ENCODE data around the gene SLC41A3.

SLC41A3 gene

GRCh38 chr3:126064627-126065258 lies 19.2 kb downstream of the SLC41A3 start:
- in situ Hi-C loops (cut with MboI; ENCODE audit: low sequenced_read_pairs, unreplicated experiment) = no loop called here
- TF ChIP-seq, protein P1, sequence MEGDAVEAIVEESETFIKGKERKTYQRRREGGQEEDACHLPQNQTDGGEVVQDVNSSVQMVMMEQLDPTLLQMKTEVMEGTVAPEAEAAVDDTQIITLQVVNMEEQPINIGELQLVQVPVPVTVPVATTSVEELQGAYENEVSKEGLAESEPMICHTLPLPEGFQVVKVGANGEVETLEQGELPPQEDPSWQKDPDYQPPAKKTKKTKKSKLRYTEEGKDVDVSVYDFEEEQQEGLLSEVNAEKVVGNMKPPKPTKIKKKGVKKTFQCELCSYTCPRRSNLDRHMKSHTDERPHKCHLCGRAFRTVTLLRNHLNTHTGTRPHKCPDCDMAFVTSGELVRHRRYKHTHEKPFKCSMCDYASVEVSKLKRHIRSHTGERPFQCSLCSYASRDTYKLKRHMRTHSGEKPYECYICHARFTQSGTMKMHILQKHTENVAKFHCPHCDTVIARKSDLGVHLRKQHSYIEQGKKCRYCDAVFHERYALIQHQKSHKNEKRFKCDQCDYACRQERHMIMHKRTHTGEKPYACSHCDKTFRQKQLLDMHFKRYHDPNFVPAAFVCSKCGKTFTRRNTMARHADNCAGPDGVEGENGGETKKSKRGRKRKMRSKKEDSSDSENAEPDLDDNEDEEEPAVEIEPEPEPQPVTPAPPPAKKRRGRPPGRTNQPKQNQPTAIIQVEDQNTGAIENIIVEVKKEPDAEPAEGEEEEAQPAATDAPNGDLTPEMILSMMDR (IDR thresholded peaks at IDR 0.05; ENCODE audit: borderline replicate concordance, control extremely low read depth, extremely low read depth, insufficient read depth, missing control alignments) = no peak
- DNase-seq (ENCODE audit: low spot score) = no peak

- TF ChIP-seq, protein P1 (IDR thresholded peaks at IDR 0.05; ENCODE audit: borderline replicate concordance, control extremely low read depth, extremely low read depth, insufficient read depth, missing control alignments) = no peak
- DNase-seq (ENCODE audit: low spot score) = no peak
- in situ Hi-C loops (cut with MboI; ENCODE audit: low sequenced_read_pairs, unreplicated experiment) = no loop called here
Measured at GRCh38 chr3:126063358-126063965, 20.5 kb downstream of the SLC41A3 start.

DNA sequence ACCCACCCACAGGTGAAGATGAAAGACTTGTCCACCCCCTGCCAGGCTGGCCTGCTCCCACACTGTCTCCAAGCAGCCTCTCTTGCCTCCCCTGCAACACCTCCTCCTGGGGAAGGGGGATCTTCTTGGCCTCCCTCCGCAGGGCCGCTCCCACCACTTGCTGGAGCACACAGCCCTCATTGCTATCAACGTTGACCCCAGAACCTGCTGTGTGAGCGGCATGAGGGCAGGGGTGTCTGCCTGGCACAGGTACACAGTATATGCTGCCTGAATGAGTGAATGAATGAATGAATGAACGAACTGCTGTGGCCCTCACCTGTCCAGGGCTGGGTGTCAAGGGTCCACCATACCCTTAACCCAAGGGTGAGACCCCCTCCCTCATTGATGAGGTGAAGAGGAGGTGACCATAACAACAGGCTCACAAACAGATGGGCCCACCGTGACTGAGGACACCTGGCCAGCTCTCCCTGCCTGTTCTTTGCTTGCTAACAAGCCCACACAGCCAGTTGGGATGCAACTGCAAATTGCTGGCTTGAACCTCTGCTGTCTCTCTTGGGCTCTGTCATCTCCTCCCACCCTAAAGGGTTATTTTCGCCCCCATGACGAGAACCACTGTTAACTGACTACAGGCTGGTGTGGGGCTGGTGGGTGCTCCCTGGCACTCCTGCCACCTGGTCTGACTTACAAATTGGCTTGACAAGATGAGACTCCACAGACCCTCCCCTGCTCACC lies 22.5 kb downstream of the SLC41A3 start:
- TF ChIP-seq, protein P1 (IDR thresholded peaks at IDR 0.05; ENCODE audit: borderline replicate concordance, control extremely low read depth, extremely low read depth, insufficient read depth, missing control alignments) = no peak
- no peak for DNase-seq (ENCODE audit: low spot score)
- in situ Hi-C loops (cut with MboI; ENCODE audit: low sequenced_read_pairs, unreplicated experiment) = no loop called here

DNA sequence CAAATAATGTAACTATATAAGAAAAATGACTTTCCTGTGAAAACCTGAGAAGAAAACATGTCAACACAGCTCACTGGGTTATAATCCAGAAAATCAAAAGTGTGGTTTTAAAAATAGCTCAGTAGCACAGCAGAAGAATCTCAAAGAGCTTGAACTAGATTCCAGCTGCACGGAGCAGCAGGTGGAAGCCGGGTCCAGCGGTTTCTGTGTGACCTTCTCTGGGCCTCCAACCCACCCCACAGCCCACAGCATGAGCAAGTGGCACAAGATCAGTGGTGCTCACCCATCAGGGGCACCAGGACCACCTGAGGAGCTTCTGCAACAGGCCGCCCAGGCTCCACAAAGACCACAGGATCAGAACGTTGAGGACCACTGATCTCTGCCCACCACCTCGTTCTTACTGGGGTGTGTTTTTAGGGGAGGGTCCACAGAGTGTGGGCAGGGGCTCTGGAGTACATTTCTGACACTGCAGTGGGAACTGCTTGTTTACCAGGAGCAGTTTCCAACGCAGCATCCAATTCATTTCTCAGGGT lies 23.2 kb downstream of the SLC41A3 start:
- TF ChIP-seq, protein P1 (IDR thresholded peaks at IDR 0.05; ENCODE audit: borderline replicate concordance, control extremely low read depth, extremely low read depth, insufficient read depth, missing control alignments) = no peak
- in situ Hi-C loops (cut with MboI; ENCODE audit: low sequenced_read_pairs, unreplicated experiment) = no loop called here
- no peak for DNase-seq (ENCODE audit: low spot score)

- TF ChIP-seq, protein P1 (IDR thresholded peaks at IDR 0.05; ENCODE audit: borderline replicate concordance, control extremely low read depth, extremely low read depth, insufficient read depth, missing control alignments) = no peak
- no peak for DNase-seq (ENCODE audit: low spot score)
- in situ Hi-C loops (cut with MboI; ENCODE audit: low sequenced_read_pairs, unreplicated experiment) = no loop called here
Measured at GRCh38 chr3:126058666-126059065, 25.3 kb downstream of the SLC41A3 start.

GRCh38 chr3:126057936-126058335 lies 26.0 kb downstream of the SLC41A3 start:
- in situ Hi-C loops (cut with MboI; ENCODE audit: low sequenced_read_pairs, unreplicated experiment) = no loop called here
- no peak for DNase-seq (ENCODE audit: low spot score)
- TF ChIP-seq, protein P1 (IDR thresholded peaks at IDR 0.05; ENCODE audit: borderline replicate concordance, control extremely low read depth, extremely low read depth, insufficient read depth, missing control alignments) = no peak

Measured in GM13976 (cell line).